GM21723 (cell line): ENCODE data around the gene STX3.
A peak's percentile ranks its signal among the peaks of the same experiment; 100 is the strongest.
"Not testable (repeated sequence)": the region's sequence is repeated elsewhere in the genome, so short reads cannot be mapped to it uniquely, and the experiment has no call there.

ENCODE experiments used
- ATAC-seq: cut with Tn5 transposase; IDR thresholded peaks from one replicate; pipeline ENCODE4 v1.9.1; 2021; ENCODE audit warnings: mild to moderate bottlenecking, moderate library complexity; ENCODE audit not compliant: unreplicated experiment

STX3 gene

DNA sequence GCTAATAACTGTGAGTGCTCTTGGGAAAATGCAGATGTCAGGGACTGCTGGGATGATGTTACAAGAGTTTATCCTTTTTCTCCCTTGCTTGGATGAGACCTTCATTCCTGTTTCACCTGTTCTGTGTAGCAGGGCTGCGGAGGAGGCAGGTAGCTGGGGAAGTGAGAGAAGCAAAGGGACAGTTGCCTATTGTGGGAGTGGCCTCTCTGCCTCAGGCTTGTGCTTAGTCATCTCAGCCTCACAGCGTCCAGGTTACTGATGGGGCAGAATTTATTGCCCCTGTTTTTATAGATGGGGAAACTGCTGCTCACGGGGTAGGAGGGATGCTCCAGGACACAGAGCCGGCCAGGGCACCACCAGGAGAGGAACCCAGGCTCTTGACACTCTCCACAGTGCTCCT lies 1.7 kb downstream of the STX3 start:
- ATAC-seq = peak; percentile 39

DNA sequence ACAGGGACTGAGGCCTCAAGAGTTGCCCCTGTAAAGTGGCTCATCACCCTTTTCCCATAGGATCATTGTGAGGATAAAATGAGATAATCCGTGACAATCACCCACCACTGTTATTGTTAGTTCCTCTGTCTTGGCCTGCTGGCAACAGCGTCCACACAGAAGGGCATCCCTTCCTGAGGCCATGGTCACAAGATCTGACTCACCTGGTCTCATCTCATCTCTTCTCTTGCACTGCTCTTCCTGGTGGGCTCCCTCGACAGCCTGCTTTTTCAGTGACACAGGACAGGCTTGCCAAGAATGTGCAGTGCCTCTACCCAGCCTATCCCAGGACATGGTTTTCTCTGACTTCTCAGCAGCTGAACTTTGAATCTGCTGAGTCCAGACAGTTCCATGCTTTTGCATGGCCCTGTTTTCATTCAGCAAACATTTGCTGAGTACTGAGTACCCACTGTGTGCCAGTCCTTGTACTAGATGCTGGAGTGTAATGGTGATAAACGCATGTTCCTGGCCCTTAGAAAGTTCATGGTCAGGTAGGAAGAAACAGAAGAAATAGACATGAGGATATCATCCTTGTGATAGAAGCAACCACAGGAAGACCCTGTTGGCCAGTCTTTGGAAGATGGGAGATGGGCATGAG lies 3.3 kb downstream of the STX3 start:
- no peak for ATAC-seq

DNA sequence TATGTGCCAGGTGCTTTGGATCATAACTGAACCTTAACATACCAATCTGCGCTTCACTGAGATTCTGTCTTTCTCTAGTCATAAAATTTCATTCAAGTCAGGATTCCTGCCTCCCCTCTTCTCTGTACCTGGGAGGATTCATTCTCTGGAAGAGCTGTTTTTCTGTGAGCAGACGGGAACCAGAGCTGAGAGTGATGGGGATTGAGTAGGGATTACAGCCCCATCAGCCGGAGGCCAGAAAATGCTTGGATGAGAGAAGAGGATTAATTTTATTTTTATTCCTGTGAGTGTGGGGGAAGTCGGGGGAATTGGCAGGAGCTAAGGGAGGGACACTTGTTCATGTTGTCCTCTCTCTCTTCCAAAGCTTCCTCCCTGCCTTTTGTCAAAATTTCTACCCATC lies 4.7 kb downstream of the STX3 start:
- no peak for ATAC-seq

DNA sequence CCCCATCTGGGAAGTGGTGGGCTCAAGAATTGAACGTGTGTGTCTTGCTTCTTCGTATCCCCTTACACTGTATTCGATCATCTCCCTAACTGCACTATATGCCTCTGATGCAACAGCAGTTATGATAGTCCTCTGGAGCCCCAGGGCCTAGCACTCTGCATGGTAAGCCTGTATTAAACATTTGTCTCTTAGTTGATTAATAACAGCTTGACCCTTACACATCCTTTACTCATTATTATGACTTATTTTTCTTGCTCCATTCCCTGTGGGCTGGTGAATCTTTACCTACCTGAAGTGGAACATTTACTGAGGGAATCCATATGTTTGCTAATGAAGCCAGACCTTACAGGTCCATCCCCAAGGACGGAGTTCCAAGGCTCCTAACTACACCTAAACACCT lies 5.6 kb downstream of the STX3 start:
- no peak for ATAC-seq

DNA sequence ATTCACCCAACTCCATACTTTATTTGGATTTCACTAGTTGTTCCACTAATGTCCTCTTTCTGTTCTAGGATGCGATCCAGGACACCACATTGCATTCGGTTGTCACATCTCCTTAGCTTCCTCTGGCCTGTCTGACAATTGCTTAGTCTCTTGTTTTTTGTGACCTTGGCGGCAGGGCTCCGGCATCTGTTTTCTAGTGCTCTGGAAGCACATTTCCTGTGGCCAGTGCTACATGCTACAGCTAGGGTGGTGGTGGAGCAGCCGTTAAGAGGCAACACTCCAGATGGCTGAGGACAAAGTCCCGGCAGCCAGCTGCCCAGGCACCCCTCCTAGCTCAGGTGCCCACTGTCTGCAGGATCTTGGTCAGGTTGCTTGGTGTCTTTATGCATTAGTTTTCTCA lies 6.8 kb downstream of the STX3 start:
- no peak for ATAC-seq

DNA sequence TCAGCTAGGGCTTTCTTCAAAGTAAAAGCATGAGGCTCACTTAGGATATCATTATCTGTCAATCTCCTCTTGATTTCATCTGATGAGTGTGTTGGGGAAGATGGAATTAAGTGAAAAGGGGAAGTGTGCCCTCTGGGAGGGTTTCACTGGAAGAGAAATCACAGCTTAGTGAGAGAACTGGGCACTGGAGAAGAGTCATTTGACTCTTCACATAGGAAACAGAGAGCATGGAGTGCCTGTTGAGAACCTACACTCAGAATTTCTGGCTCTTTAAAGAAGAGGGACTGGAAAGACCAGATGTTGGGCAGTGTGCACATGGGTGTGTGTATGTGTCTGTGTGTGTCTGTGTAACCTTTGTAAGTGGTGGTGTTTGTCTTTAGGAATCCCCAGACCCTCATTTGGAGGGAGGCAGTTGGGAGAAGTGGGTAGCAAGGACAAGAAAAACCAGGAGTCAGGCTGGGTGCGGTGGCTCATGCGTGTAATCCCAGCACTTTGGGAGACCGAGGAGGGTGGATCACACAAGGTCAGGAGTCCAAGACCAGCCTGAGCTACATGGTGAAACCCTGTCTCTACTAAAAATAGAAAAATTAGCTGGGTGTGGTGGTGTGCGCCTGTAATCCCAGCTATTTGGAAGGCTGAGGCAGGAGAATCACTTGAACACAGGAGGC lies 10.0 kb downstream of the STX3 start:
- no peak for ATAC-seq

DNA sequence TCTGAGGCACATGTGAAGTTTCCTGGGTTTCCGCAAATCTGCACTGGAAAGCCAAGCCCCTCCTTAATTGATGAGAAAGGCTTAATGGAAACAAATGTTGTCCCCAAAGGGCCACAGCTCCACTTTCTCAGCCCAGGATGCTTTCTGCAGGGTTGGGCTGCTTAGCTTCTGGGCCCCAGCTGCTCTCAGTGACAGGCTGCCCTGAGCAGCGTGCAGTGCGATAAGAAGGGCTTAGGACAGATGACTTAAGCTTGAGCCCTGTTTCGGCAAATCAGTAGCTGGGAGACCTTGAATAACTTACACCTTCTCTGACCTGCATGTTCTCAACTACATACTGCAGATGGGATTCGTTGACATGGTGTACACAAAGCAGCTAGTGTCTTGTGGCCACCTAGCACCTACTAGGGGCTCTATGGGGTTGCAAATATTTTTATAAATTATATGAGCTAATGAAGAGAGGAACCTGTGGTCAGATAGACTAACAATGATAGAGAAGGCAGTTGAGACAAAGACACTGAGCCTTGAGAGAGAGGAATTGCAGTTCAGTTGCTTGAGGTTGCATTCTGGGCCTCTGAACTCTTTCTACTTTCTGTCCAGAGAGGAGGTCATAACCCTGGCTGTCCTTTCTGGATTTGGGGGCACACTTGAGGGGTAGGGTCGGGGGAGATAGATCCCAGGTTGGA lies 11.5 kb downstream of the STX3 start:
- ATAC-seq = no peak

DNA sequence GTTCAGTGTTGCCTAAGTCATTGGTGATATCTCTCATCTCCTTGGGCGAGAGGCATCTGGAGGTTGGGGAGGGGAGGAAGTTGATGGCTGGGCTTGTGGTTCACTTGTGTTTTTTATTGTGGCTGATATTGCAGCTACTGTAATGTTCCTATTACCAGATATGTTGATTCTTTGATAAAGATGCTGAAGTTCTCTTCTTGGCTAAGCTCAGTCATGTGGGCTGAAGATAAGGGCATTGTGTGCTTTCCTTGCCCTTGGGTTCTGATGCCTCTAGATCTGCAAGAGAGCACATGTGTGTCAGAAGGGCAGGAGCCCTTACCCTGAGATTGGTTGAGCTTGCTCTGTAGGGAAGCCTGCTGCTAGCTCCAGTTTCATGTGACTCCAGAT lies 12.0 kb downstream of the STX3 start:
- no peak for ATAC-seq

DNA sequence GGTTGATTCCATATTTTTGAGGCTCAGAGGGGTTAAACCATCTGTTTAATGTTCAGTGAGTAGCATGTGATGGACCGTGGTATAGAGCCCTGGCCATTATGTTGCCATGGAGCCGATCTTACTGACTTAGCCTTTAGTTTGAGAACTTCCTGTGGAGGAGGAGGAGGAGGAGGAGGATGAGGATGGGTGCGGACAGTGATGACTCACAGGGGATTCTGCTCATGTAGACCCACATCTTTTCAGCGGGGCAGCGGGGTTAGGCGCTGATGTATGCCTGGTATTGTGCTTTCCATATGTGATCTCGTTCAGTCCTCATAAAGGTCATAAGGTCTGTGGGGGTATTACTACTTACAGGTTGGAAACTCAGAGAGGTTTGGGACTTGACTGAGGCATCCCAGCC lies 13.9 kb downstream of the STX3 start:
- ATAC-seq = no peak

DNA sequence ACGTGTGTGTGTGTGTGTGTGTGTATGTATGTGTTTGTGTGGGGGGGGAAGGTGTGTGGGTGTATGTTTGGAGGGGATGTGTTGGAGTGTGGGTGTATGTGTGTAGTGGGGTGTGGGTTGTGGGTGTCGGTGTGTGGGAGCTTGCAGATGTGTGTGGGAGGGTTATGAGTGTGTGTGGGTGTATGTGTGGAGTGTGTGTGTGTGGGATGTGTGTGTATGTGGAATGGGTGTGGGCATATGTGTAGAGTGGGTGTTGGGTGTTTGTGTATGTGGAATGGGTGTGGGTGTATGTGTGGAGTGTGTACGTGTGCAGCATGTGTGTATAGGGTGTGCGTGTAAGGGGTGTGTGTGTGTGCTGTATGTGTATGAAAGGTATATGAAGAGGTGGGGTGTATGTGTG lies 14.7 kb downstream of the STX3 start:
- ATAC-seq = no peak

DNA sequence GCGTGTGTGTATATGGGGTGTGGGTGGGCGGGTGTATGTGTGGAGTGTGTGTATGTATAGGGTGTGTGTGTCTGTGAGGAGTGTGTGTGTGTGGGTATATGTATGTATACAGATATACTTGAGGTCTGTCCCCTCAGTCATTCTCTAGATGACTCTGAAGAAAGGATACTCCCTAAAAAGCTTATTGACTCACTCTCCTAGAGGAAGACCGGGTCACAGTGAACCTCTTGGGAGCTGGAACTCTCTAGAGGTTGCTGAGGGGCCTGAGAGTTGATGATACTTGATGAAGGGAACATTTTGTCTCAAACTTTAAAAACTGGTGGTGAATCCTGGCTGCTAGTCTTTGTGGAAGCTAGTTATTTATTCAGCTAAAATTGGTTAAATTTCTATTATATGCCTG lies 15.1 kb downstream of the STX3 start:
- ATAC-seq = no peak

DNA sequence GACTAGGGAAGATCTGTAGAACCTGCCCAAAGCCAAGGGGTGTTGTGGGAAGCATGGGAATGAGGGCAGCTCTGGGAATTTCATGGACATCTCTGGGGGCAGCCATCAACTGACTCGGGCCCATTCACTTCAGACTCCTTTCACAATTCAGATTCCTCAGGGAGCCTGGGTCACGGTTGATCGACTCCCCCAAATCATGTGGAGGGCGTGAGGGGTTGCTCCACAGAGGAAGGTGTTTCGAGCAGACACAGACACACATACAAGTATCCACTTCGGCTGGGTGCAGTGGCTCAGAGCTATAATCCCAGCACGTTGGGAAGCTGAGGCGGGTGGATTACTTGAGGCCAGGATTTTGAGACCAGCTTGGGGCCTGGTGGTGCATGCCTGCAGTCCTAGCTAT lies 15.7 kb downstream of the STX3 start:
- no peak for ATAC-seq

DNA sequence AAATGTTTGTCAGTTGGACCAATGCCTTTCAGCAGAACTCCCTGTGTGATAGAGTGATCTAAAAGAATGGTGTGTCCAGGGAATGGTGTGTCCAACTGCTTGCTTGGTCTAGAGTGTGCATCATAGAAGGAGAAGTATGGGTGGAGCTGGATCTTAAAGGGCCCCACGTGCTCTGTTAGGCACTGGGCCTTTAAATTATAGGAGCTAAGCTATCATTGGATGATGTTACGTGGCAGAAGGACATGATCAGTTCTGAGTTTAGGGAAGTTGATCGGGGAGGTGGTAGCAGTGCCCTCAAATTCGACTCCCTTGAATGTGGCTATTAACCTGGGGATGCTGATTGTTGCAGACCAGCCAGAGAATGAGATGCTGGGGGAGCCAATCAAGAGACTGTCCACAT lies 16.4 kb downstream of the STX3 start:
- no peak for ATAC-seq

DNA sequence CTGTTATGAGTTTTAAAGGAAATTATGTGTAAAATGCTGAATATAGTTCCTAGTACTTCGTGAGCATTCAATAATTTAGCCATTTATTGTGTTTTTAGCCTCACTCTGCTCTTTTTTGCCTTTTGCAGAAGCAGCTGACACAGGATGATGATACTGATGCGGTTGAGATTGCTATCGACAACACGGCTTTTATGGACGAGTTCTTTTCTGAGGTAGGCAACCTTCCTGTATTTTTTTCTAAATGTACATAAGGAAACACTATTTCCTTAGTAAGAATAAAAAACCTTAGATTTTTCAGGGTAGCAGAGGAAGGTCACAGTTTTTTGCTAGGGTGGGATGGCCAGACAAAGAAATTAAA lies 17.9 kb downstream of the STX3 start:
- no peak for ATAC-seq

DNA sequence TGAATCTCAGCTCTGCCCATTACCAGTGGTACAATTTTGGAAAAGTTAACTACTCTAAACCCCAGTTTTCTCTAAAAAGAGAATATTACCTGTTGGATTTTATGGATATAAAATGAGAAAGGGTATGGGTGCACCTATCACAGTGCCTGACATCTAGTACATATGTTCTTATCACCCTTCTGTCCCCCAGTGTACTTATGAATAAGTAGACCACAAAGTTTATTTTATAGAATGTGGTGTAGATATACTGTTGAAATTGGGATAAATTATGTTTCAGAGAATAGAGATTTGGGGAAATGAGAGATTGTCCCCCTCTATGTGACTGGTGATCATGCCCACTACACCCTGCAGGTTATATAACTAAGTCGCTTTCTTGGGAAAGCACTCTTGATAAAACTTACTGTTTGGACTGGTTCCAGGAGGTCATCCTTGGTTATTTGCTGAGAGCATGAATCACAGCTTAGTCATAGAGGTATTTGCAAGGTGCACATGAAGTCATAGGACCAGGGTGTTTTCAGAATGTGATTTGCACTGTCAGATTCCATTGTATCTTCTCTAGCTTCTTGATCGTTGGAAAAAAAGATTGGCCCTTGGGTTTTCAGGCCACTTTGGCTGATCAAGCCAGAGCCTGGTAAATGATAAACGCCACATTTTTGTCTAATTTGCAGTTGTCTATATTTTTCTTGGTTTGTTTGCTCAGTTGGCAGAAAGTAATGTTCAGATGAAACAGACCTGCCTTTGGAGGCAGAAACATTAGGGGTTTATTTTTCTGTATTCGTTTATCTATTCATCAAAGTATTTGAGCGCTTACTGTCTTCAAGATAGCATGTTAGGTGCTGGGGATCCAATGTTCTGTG lies 21.3 kb downstream of the STX3 start:
- no peak for ATAC-seq

DNA sequence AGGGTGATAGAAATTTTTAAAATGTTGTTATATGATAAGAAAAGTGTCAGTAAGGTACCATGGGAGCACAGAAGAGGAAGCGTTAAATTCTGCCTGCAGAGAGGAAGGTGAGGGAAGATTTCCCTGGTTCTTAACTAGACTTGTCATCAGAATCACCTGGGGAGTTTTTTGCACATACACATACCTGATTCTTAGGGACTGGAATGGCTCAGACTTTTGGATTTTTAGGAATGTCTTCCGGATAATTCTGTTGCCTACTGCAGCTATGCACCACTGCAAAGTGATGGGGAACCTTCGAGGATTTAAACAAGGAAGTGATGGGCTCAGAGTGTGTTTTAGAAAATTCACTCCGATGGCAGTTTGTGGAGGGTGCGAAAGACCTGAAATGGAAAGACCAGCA lies 21.9 kb downstream of the STX3 start:
- no peak for ATAC-seq

DNA sequence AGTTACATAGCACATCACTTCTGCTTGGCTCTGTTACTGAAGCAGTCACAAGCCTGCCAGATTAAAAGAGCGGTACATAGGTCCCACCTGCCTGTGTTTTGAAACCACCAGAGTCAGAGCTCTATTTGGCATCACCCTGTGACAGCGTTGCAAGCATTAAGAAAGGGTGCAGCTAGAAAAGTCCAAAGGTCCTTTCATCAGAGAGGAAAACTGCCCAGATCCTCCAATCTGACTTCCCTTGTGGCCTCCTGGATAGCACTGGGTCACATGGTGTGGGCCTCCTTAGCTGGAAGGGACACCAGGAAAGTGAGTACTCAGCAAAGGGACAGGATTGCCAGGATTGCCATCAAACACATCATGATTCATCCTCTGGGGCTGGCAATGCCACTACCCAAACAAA lies 22.9 kb downstream of the STX3 start:
- ATAC-seq = no peak

DNA sequence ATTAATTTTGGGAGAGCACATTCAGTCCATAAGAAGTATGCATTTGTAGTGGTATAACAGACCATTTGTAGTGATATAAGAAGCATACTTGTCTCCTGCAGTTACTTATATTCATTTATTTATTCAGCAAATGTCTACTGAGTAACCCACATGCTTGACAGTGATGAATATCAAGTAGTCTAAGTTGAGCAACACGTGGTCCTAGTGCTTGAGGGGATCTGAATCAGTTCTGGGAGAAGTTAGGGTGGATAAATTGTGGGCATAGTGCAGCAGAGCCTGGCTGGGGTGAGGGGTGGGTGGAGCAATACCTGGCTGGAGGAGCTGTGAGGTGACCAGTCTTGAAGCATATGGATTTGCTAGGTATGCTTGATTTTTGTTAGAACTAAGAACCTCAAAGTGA lies 24.3 kb downstream of the STX3 start:
- ATAC-seq = no peak

DNA sequence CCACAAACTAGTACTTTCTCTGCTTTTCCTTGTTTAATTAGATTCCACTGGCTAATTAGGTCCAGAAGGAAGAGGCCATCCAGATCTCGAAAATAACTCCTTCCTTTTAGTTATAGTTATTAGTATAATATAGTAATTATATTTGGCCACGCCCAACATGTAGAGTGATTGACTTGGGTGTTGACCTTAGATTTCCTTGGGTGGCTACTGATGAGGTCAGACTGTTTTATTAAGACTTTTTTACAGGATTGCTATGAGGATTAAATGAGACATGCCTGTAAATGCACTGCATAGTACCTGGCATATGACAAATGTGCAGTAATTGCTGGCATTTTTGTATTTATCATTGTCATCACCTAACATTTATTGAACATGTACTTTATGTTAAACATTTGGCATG lies 26.9 kb downstream of the STX3 start:
- no peak for ATAC-seq

DNA sequence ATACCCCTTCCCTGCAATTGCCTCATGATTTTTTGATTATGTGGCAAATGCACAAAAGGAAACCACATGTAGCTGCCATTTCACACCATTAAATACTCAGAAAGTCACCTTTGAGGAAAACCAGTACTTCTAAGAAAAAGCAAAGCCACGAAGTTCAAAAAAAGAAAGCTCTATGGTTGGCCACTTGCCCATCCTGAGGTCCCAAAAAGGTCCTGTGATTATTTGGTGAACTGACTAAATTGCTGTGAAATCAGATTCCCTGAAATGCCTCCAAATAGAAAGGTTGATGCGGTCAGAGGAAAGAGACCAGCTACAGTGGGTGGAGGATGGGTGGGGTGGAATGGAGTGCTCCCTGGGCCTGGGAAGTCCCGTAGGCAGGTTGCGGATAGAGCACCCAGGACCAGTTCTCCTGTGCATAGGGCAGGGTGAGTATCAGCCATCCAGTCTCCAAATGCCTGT lies 28.5 kb downstream of the STX3 start:
- ATAC-seq = no peak

DNA sequence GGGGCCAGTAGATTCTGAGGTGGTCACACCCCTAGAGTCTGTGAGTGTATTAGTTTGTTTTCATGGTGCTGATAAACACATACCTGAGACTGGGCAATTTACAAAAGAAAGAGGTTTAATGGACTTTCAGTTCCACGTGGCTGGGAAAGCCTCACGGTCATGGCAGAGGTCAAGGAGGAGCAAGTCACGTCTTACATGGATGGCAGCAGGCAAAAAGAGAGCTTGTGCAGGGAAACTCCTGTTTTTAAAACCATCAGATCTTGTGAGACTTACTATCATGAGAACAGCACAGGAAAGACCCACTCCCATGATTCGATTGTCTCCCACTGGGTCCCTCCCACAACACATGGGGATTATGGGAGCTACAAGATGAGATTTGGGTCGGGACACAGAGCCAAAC lies 29.3 kb downstream of the STX3 start:
- not testable (repeated sequence) for ATAC-seq

DNA sequence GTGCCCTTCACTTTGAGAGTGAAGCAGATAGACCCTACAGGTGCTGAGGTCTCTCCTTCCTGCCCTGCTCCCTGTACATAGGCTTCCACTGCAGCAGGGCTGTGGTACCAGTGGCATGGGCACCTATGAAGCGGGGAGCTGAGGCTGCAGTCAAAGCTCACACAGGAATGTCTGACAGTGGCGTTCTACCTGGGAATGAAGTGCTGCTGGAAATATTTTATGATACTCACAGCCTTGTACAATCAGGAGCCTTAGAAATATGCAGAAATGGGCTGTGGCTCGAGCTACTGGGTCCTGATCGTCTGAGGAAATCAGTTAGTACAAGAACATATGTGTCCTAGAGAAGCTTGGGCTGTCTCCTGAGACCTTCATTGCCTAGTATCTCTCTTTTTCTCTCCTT lies 30.6 kb downstream of the STX3 start:
- ATAC-seq = no peak
